ENCODE results near the gene SLC2A1. TPM values are rescaled to one million over a fixed set of nuclear protein-coding genes. Genes with fewer than 3 reads are reported as not detected.

The SLC2A1 gene
- total and polyA plus RNA-seq, 2 of the 13 experiments (the other 11 are each of a cell fraction or from before 2014, with no cell fraction given) = 125 to 423 TPM

DNA sequence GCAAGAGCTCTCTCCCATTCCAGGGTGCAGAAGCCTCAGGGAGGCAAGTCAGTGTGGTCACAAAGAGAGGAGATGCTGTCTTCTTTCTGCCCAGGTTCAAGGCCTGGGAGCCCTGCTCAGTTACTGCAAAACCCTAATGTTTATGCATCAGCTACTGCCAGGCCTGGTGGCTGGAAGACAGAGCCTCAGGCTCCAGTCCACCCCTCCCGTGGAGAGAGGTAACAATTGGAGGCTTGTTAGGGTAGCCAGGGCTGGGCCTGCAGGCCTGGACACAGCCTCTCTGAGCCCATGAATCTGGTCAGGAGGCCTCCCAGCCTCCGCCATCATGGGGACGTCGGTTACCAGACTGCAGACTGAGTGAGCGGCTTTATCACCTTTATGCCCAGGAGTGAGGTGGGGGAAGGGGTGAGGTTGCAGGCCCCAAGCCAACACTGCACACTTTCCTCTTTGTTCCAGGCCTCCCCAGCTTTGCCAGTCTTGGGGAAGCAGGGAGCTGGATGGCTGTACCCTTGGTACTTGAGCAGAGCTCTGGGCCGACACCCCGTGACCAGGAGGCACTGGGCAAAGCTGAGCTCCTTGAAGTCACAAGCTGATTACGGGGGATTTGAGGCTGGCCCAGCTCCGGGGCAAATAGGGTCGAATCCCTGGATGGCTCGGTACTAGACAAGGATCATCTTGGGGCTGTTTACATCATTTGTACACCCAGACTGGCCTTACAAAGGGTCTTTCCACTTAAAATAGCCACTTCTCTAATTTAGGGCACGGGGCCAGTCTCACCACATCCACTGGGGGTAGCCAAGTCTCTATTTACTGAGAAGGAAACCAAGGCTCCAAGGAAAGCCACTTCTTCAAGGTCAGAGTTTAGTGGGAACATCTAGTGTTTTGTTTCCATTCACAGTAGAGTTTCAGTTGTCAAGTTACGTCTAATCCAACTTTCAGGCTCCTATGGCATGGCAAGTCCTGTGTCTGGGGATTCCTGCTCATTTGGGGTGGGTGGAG, 5.2 kb downstream of the SLC2A1 start (continued):
- no peak for TF ChIP-seq ZNF547 (CRISPR knock-in tag; IDR thresholded peaks at IDR 0.05)
- no peak for TF ChIP-seq ZNF232 (CRISPR knock-in tag; IDR thresholded peaks at IDR 0.05; ENCODE audit: borderline replicate concordance)
- no peak for TF ChIP-seq ZNF607 (CRISPR knock-in tag; IDR thresholded peaks at IDR 0.05; ENCODE audit: borderline replicate concordance)
- TF ChIP-seq ZNF44 (CRISPR knock-in tag; IDR thresholded peaks at IDR 0.05) = no peak
- TF ChIP-seq, protein P1, sequence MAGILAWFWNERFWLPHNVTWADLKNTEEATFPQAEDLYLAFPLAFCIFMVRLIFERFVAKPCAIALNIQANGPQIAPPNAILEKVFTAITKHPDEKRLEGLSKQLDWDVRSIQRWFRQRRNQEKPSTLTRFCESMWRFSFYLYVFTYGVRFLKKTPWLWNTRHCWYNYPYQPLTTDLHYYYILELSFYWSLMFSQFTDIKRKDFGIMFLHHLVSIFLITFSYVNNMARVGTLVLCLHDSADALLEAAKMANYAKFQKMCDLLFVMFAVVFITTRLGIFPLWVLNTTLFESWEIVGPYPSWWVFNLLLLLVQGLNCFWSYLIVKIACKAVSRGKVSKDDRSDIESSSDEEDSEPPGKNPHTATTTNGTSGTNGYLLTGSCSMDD (CRISPR knock-in tag; IDR thresholded peaks at IDR 0.05) = no peak
- TF ChIP-seq RFX5 (IDR thresholded peaks at IDR 0.05; ENCODE audit: low read depth, low read length) = no peak
- no peak for TF ChIP-seq POGK (CRISPR knock-in tag; conservative IDR thresholded peaks at IDR 0.05)
- no peak for TF ChIP-seq ZNF747 (CRISPR knock-in tag; IDR thresholded peaks at IDR 0.05; ENCODE audit: borderline replicate concordance)
- no peak for TF ChIP-seq KLF15 (CRISPR knock-in tag; IDR thresholded peaks at IDR 0.05; ENCODE audit: borderline replicate concordance)
